GM21619 (cell line): ENCODE data around the gene MUC2.

Experiments used
- ATAC-seq: cut with Tn5 transposase; IDR thresholded peaks from one replicate; pipeline ENCODE4 v1.9.1; 2021; ENCODE audit not compliant: unreplicated experiment

The MUC2 gene

DNA sequence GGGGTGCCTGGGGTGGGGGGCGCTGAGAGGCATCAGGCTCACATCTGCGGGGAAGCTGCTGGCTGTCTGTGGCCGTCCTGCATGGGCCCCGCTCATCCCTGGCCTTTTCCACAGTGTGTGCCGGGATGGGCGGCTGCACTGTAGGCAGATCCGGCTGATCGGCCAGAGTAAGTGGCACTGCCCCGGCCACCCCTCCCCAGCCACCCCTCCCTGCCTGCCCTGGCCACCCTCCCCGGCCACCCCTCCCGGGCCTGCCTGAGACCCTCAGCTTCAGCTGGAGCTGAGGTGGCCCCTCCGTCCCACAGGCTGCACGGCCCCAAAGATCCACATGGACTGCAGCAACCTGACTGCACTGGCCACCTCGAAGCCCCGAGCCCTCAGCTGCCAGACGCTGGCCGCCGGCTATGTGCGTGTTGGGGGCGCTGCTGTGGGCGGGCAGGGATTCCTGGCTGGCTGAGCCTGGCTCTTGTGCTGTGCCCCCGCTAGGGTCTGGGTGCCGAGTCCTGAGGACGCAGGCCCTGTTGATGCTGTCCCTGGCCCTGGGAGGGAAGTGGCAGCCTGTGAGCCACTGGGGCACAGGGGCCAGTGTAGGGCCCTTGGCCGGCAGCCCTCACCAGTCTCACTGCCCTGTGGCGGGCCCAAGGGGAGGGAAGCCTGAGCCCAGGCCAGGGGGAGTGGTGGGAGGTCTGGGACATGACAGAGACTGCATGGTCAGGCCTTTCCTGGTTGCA, 10.9 kb downstream of the MUC2 start:
- no peak for ATAC-seq

DNA sequence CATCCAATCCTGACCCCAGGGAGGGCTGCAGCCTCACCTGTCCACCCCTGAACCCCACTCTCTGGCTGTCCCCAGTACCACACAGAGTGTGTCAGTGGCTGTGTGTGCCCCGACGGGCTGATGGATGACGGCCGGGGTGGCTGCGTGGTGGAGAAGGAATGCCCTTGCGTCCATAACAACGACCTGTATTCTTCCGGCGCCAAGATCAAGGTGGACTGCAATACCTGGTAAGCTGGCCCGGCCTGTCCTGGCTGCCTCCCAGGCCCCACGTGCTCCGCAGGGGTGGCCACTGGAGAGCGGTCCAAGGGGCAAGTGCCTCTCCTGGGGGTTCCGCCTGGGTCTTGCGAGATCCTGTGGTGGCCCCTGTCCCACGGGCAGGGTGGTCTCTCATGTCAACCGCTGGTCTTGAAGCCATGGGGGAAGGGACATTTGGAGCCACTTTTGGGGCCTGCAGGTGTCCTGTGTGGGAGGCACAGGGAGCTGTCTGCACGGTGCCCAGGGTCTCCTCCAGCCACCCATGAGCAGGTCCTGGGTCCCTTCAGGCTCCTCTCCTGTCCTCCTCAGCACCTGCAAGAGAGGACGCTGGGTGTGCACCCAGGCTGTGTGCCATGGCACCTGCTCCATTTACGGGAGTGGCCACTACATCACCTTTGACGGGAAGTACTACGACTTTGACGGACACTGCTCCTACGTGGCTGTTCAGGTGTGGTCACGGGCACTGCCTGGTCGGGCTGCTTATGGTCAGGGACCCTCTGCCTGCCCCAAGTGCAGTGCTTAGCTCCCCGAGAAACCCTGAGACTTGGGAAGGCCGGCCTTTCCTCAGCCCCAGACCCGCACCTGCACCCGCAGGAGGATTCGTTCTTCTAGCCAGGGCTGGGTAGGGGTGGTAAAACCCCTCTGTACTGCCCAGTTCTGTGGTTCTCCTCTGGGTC, 11.8 kb downstream of the MUC2 start:
- no peak for ATAC-seq

DNA sequence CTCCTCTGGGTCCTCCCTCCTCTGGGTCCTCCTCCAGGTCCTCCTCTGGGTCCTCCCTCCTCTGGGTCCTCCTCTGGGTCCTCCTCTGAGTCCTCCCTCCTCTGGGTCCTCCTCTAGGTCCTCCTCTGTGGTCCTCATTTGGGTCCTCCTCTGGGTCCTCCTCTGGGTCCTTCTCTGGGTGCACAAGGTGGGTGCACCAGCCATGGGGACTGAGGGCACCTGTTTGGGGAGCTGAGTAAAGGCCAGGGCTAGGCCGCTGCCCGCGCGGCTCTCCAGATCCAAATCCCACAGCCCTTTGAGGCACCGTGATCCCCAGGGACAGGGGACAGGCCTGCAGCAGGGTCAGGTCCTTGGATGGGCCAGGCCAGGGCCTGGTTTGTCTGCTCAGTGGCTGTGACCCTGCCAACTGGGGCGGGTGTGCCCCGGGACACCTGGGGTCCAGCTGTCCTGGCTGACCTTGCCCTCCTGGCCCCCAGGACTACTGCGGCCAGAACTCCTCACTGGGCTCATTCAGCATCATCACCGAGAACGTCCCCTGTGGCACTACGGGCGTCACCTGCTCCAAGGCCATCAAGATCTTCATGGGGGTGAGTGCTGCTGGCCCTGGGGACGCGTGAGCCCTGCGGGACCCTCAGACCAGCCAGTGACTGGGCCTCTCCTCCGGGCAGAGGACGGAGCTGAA, 12.7 kb downstream of the MUC2 start:
- no peak for ATAC-seq

DNA sequence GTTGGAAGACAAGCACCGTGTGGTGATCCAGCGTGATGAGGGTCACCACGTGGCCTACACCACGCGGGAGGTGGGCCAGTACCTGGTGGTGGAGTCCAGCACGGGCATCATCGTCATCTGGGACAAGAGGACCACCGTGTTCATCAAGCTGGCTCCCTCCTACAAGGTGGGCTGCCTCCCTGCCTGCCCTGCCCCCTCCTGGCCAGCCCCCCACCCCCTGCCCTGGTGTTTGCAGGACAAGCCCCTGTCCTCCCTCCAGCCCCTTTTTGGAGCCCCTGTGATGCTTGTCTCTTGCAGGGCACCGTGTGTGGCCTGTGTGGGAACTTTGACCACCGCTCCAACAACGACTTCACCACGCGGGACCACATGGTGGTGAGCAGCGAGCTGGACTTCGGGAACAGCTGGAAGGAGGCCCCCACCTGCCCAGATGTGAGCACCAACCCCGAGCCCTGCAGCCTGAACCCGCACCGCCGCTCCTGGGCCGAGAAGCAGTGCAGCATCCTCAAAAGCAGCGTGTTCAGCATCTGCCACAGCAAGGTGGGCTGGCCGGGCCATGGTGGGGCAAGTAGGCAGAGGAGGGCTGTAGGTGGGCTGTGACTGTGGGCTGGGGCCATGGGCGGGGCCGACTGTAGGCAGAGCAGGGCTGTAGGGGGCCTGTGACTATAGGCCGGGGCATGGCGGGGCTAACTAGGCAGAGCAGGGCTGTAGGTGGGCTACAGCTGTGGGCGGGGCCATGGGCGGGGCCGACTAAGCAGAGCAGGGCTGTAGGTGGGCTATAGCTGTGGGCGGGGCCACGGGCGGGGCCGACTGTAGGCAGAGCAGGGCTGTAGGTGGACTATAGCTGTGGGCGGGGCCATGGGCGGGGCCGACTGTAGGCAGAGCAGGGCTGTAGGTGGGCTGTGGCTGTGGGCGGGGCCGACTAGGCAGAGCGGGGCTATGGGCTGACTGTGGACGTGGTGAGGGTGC, 13.6 kb downstream of the MUC2 start:
- no peak for ATAC-seq

DNA sequence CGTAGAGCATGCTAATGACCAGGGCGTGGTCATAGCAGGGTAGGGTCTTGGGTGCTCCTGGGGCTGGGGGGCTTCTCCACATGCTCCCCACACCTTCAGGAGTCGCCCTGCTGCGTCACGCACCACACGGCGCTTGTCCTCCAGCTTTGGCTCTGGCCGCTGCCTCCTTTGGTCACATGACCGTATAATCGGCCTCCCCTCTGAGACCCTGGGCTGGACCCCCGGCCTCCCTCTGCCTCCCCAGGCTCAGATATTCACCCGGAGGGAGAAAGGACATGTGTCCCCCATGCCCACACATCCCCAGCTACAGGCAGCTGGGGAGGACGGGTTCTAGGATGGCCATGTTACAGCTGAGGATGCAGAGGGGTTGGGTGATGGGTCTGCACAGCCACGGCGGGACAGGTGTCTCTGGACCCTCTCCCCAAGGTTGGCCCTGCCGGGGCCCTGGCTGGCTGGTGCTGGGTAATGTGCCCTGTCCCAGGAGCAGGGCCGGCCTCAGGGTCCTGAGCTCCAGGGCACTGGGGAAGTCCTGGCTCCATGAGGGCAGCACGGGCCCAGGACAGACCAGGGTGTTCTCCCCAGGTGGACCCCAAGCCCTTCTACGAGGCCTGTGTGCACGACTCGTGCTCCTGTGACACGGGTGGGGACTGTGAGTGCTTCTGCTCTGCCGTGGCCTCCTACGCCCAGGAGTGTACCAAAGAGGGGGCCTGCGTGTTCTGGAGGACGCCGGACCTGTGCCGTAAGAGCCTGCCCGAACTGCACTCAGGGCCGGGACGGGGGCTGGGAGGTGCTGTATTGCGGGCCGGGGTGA, 14.5 kb downstream of the MUC2 start:
- ATAC-seq = no peak

DNA sequence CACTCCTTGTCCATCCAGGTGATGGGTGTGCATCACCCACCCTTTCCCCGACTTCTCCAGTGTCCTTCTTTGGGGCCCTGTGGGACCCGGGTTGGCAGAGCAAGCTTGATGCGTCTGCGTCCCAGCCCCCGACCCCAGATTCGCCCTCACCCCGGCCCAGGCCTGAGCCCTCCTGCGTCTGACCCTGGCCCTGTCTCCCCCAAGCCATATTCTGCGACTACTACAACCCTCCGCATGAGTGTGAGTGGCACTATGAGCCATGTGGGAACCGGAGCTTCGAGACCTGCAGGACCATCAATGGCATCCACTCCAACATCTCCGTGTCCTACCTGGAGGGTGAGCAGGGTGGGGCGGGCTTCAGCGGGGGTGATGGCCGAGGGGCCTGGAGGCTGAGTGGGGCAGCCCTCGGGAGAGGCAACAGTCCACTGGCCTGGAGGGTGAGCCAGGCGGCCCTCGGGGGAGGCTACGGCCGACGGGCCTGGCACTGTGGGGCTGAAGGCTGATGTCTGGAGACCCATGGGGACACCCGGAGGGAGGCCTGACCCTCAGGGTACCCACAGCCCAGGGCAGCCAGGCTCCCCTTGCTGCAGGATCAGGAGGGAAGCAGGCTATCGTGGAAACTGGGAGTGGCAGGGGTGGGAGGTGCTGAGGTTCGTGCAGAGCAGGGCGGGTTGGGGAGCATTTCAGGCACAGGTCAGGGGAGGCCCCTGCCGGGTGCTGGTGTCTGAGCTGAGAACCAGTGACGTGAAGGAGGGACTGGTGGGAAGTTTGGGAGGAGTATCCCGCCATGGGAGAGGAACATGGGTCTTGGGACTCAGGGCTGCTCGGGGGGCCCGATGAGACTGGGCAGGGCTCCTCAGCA, 15.3 kb downstream of the MUC2 start:
- ATAC-seq = no peak

DNA sequence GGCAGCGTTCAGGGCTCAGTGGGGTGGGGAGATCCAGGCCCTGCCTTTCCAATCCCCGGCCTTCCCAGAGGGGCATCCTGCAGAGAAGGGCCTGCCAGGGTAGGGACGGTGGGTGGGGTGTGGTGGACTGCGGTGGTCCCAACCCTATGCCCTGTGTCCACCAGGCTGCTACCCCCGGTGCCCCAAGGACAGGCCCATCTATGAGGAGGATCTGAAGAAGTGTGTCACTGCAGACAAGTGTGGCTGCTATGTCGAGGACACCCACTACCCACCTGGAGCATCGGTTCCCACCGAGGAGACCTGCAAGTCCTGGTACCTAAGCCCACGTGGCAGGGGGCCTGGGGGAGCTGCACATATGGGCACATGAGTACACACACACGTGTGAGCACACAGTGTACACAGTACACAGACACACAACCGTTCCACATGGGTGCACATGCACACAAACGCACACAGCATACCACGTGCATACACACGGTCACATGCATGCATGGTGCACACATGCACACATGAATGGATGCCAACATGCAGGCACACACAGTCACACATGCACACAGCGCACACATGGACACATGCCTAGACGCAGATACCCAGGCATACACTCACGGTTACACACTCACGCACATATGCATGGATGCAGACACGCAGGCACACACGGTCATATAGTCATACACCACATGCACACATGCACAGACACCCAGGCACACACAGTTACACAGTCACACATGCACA, 16.1 kb downstream of the MUC2 start:
- ATAC-seq = no peak

DNA sequence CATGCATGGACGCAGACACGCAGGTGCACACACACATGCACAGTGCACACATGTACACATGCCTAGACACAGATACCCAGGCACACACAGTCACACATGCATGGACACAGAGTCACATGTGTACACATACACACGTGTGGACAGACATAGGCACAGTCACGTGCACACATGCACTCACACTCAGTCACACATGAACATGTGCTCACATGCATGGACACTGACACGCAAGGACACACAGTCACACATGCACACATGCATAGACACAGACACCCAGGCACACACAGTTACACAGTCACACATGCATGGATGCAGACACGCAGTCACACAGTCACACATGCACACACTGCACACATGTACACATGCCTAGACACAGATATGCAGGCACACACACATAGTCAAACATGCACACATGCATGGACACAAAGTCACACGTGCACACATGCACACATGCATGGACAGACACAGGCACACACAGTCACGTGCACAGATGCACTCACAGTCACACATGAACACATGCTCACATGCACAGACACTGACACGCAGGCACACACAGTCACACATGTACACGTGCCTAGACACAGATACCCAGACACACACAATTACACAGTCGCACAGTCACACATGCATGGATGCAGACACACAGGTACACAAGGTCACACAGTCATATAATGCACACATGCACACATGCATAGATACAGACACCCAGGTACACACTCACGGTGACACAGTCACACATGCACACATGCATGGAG, 16.8 kb downstream of the MUC2 start:
- no peak for ATAC-seq

DNA sequence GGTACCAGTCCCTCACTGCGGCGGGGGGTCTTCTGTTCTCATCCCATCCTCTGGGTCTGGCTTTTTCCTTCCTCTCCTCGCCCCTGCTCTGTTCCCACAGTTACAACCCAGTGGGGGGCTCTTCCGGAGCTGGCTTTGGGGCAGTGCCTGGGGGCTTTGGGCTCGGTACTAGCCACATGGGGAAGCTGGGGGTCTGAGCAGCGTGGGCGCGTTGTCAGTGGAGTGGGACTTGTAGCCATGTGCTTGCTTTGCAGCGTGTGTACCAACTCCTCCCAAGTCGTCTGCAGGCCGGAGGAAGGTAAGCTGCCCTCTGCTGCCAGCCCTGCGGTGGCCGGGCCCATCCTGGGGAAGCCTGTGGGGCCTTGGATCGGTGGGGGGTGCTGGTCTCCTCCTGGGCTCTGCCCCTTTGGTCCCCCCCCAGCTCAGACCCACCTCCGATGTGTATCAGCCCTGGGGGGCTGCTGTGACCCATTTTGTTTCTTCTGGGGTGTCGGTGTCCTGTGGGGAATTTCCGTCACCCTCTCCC, 17.5 kb downstream of the MUC2 start:
- no peak for ATAC-seq

DNA sequence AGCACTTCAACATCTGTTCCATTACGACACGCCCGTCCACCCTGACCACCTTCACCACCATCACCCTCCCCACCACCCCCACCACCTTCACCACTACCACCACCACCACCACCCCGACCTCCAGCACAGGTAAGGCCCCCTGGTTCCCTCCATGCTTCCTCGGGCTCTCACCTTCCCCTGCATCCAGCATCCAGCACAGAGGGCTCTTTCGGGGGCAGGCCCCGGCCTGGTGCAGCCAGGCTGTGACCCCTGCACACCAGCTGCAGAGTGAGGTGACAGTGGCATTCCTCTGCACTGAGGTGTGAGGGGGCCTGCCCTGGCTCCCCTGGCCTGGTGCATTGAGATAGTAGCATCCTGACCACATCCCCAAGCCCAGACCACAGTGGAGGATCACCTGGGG, 18.2 kb downstream of the MUC2 start:
- ATAC-seq = no peak

DNA sequence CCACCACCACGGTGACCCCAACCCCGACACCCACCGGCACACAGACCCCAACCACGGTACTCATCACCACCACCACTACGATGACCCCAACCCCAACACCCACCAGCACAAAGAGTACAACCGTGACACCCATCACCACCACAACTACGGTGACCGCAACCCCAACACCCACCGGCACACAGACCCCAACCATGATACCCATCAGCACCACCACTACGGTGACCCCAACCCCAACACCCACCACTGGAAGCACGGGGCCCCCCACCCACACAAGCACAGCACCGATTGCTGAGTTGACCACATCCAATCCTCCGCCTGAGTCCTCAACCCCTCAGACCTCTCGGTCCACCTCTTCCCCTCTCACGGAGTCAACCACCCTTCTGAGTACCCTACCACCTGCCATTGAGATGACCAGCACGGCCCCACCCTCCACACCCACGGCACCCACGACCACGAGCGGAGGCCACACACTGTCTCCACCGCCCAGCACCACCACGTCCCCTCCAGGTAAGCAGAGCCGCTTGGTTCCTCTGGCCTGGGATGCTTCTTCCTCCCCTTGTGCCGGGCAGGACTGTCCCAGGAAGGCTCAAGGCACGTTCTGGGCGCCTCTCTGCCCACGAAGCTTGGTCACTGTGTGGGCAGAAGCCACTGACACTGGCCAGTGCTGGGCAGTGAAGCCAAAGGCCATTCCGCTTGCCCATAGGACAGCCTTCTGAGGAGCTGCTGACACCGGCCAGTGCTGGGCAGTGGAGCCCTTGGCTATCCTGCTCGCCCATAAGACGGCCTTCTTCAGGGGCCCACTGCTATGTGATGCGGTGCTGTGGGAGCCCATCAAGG, 25.1 kb downstream of the MUC2 start:
- no peak for ATAC-seq

DNA sequence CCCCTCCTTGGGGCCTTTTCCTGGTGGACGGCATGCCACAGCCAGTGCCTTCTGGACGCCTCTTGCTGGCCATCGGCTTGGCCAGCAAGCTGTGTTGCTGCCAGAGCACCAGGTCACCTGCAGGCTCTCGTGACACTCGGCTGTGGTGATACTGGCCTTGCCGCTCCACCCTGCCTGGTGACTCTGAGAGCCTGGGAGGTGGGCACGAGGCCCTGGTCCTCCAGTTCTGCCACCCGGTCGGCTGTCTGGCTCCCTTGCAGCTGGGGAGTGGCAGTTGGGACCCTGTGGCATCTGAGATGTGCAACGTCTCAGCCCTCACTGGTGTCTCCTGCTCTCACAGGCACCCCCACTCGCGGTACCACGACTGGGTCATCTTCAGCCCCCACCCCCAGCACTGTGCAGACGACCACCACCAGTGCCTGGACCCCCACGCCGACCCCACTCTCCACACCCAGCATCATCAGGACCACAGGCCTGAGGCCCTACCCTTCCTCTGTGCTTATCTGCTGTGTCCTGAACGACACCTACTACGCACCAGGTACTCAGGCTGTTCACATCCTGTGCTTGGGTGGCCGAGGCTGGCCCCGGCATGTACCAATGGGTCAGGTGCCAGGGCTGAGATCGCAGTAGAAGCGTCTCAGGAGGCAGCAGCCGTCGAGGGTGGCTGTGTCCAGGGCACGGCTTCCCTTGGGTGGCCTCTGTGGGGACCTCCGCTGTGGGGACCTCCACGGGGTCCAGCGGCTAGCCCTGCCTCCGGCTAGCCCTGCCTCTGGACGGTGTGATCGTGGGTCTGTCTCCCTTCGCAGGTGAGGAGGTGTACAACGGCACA, 26.0 kb downstream of the MUC2 start:
- no peak for ATAC-seq

DNA sequence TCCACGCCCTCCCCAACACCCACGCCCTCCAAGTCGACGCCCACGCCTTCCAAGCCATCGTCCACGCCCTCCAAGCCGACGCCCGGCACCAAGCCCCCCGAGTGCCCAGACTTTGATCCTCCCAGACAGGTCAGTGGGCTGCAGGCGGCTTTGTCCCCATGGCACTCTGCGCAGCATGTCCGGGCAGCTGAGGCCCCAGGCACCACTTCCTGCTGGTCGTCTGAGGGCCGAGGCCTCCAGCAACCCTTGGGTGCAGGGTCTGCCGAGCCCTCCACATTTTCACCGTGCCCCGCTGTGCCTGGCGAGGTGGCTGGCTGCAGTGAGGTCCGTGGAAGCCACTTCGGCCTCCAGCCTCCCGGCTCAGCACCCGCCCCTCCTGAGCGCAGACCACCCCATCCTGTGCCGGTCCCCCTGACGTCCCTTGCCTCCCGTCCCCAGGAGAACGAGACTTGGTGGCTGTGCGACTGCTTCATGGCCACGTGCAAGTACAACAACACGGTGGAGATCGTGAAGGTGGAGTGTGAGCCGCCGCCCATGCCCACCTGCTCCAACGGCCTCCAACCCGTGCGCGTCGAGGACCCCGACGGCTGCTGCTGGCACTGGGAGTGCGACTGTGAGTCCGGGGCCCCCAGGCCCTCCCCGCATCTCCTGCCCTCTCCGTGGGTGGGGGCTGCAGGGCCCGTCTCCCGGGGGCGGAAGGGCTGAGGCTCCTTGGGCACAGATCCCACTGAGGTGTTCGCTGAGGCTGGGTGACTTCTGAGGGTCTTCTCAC, 26.8 kb downstream of the MUC2 start:
- ATAC-seq = no peak

DNA sequence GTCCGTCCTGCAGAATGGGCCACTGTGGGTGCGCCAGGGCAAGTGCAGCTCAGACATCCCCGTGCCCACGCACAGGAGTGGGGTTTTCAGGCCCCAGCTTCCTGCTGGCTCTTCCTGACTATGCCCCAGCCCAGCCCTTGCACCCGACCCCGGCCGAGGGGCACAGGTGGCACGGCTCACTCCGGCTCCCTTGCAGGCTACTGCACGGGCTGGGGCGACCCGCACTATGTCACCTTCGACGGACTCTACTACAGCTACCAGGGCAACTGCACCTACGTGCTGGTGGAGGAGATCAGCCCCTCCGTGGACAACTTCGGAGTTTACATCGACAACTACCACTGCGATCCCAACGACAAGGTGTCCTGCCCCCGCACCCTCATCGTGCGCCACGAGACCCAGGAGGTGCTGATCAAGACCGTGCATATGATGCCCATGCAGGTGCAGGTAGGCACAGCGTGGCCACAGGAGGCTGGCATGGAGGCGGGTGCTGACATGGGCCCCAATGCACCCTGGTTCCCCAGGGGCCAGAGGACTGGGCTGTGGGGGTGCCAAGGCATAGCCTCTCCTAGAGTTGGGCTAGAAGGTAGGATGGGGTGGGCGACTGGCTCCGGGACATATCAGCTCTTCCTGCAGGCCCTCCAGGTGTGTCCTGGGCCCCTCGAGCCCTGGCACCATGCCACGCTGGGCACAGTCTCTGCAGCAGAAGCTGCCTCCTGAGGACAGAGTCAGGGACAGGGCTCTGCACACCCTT, 27.7 kb downstream of the MUC2 start:
- ATAC-seq = no peak
